K562 (cell line): ENCODE measurements around the gene TMEM100. TPM values are rescaled to one million over a fixed set of nuclear protein-coding genes. Genes with fewer than 3 reads are reported as not detected.

Source experiments
- CC2D1A ChIP-seq: fragments of 450-650 bp; IDR thresholded peaks from 2 replicates; pipeline ENCODE4 v1.6.1; 2017; ENCODE audit warnings: mild to moderate bottlenecking
- NCOA1 ChIP-seq: fragments of 450-650 bp; IDR thresholded peaks from 2 replicates; pipeline ENCODE4 v1.6.1; 2016; ENCODE audit warnings: low read depth
- NEUROD1 ChIP-seq: fragments of 150-350 bp; IDR thresholded peaks from 2 replicates; pipeline ENCODE4 v1.6.1; 2014; ENCODE audit warnings: borderline replicate concordance, low read length, low read depth; ENCODE audit not compliant: partially characterized antibody
- RCOR1 ChIP-seq, 2 experiments: IDR thresholded peaks; 2 replicates each; pipeline ENCODE4 v1.6.1; 2012; ENCODE audit warnings: low read depth in 2 of 2, low read length in 2 of 2, borderline replicate concordance in 1 of 2, improper control_type of control experiment in 1 of 2
- SETDB1 ChIP-seq: IDR thresholded peaks from one replicate; pipeline ENCODE4 v1.6.1; 2012; ENCODE audit warnings: low read length, control low read depth, inconsistent platforms
- TCF3 ChIP-seq: sonication (generic); formaldehyde crosslinking; IDR thresholded peaks from 2 replicates; pipeline ENCODE4 v1.4.0; 2020; ENCODE audit warnings: mild to moderate bottlenecking, missing genetic modification reagents
- XRCC3 ChIP-seq: fragments of 450-650 bp; IDR thresholded peaks from 2 replicates; pipeline ENCODE4 v1.6.1; 2017; ENCODE audit warnings: mild to moderate bottlenecking, moderate library complexity
- ZNF121 ChIP-seq: sonication (generic); formaldehyde crosslinking; conservative IDR thresholded peaks from 2 replicates; pipeline ENCODE4 v1.8.0; 2022; ENCODE audit warnings: missing genetic modification reagents
- polyA plus RNA-seq, 8 experiments: library from polyadenylated mRNA; depleted of rRNA in 4 of 8; stranded (reverse) in 5 of 8; unstranded in 3 of 8; fragments of >200 nt; fragmentation: Nextera tagmentation in 2 of 8; fragmentation: Illumina TruSeq in 1 of 8; extraction: Ambion mirVana in 2 of 8; extraction: Trizol in 1 of 8; gene quantifications; 2 replicates each; pipeline versions ENCODE4 v1.2.1 to v1.2.3, GENCODE V29; 2011 to 2014; ENCODE audit warnings: inconsistent platforms in 1 of 8, missing spikeins in 1 of 8
- total RNA-seq, 7 experiments: library from RNA; depleted of rRNA in 6 of 7; stranded (reverse); fragments of >200 nt in 6 of 7; fragmentation: Illumina TruSeq in 2 of 7; extraction: Trizol in 2 of 7; gene quantifications; 2 replicates each; pipeline versions ENCODE4 v1.2.1 to v1.2.3, GENCODE V29; 2011 to 2021; ENCODE audit warnings: low replicate concordance in 1 of 7
- TF ChIP-seq, protein P1 (sequence below), 2 experiments: fragments of 450-650 bp; IDR thresholded peaks; 2 replicates each; pipeline ENCODE4 v1.6.1; 2016
- TF ChIP-seq, protein P2 (sequence below), 2 experiments: fragments of 450-650 bp; conservative IDR thresholded peaks; 2 replicates each; pipeline ENCODE4 v1.6.1; 2017; ENCODE audit warnings: mild to moderate bottlenecking in 2 of 2, moderate library complexity in 2 of 2
- TF ChIP-seq, protein P3 (sequence below): fragments of 450-650 bp; IDR thresholded peaks from 2 replicates; pipeline ENCODE4 v1.6.1; 2017; ENCODE audit warnings: mild to moderate bottlenecking, moderate library complexity
- TF ChIP-seq, protein P4 (sequence below): fragments of 450-650 bp; IDR thresholded peaks from 2 replicates; pipeline ENCODE4 v1.6.1; 2017; ENCODE audit warnings: antibody characterized with exemption
- TF ChIP-seq, protein P5 (sequence below): fragments of 250-450 bp; sonication (Bioruptor Pico); IDR thresholded peaks from 2 replicates; pipeline ENCODE4 v1.8.0; 2021; ENCODE audit warnings: mild to moderate bottlenecking, moderate library complexity
- TF ChIP-seq, protein P6 (sequence below): fragments of 250-450 bp; sonication (Bioruptor Pico); IDR thresholded peaks from 2 replicates; pipeline ENCODE4 v1.9.0; 2021; ENCODE audit warnings: mild to moderate bottlenecking
- TF ChIP-seq, protein P7 (sequence below): fragments of 450-650 bp; IDR thresholded peaks from 2 replicates; pipeline ENCODE4 v1.6.1; 2018; ENCODE audit not compliant: partially characterized antibody

The TMEM100 gene
- total and polyA plus RNA-seq, 9 of the 15 experiments (the other 6 are each of a cell fraction or from before 2014, with no cell fraction given) = 0.12 to 0.50 (median 0.19) TPM

DNA sequence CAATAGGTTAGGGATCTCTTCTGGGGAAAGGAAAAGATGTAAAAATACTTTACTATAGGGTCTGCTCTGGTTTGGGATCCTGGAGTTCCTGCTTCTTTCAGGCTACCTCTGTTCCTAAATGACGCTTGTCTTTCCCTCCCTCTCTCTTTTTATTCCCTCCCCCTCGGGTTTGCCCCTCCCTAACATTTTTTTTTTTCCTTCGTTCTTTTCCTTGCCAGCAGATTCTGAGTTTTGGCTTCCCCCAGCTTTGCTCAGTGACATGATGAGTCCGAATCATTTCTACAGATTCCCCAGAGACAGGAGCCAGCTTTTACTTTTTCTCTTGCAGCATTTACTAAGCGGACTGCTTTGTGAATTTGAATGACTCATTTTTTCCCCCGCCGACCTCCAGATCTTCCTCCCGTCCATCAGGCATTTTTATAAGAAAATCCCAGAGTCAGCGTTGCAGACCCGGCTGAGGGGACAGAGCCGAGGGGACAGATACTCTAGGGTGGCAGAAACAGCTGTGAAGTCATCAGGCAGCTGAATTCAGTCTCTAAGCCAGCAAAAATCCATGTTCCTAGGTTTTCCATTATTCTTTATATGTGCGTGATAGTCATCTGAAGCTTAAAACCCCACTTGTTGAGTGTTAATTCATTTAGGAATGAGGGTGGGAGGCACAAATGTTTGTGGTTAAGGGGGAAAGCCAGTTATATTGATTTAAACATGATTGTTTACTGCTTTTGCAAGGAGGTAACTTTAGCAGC lies at the start of gene TMEM100 (continued):
- TF ChIP-seq, protein P1, sequence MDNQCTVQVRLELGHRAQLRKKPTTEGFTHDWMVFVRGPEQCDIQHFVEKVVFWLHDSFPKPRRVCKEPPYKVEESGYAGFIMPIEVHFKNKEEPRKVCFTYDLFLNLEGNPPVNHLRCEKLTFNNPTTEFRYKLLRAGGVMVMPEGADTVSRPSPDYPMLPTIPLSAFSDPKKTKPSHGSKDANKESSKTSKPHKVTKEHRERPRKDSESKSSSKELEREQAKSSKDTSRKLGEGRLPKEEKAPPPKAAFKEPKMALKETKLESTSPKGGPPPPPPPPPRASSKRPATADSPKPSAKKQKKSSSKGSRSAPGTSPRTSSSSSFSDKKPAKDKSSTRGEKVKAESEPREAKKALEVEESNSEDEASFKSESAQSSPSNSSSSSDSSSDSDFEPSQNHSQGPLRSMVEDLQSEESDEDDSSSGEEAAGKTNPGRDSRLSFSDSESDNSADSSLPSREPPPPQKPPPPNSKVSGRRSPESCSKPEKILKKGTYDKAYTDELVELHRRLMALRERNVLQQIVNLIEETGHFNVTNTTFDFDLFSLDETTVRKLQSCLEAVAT (IDR thresholded peaks at IDR 0.05) = 0 out of 4 replicates have a peak, but pooled peaks of 1 of the 2 experiments have one; percentile 56
- TF ChIP-seq NCOA1 (no peak), CC2D1A (no peak), RCOR1 (IDR thresholded peaks at IDR 0.05; ENCODE audit: borderline replicate concordance in 1 of 2, low read depth in 2 of 2, low read length in 2 of 2) (no peak), XRCC3 (no peak), ZNF121 (no peak), TCF3 (no peak), SETDB1 (no peak), NEUROD1 (no peak)
- TF ChIP-seq, protein P2, sequence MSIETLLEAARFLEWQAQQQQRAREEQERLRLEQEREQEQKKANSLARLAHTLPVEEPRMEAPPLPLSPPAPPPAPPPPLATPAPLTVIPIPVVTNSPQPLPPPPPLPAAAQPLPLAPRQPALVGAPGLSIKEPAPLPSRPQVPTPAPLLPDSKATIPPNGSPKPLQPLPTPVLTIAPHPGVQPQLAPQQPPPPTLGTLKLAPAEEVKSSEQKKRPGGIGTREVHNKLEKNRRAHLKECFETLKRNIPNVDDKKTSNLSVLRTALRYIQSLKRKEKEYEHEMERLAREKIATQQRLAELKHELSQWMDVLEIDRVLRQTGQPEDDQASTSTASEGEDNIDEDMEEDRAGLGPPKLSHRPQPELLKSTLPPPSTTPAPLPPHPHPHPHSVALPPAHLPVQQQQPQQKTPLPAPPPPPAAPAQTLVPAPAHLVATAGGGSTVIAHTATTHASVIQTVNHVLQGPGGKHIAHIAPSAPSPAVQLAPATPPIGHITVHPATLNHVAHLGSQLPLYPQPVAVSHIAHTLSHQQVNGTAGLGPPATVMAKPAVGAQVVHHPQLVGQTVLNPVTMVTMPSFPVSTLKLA (conservative IDR thresholded peaks at IDR 0.05) = no peak
- TF ChIP-seq, protein P3, sequence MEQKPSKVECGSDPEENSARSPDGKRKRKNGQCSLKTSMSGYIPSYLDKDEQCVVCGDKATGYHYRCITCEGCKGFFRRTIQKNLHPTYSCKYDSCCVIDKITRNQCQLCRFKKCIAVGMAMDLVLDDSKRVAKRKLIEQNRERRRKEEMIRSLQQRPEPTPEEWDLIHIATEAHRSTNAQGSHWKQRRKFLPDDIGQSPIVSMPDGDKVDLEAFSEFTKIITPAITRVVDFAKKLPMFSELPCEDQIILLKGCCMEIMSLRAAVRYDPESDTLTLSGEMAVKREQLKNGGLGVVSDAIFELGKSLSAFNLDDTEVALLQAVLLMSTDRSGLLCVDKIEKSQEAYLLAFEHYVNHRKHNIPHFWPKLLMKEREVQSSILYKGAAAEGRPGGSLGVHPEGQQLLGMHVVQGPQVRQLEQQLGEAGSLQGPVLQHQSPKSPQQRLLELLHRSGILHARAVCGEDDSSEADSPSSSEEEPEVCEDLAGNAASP = no peak
- TF ChIP-seq, protein P4, sequence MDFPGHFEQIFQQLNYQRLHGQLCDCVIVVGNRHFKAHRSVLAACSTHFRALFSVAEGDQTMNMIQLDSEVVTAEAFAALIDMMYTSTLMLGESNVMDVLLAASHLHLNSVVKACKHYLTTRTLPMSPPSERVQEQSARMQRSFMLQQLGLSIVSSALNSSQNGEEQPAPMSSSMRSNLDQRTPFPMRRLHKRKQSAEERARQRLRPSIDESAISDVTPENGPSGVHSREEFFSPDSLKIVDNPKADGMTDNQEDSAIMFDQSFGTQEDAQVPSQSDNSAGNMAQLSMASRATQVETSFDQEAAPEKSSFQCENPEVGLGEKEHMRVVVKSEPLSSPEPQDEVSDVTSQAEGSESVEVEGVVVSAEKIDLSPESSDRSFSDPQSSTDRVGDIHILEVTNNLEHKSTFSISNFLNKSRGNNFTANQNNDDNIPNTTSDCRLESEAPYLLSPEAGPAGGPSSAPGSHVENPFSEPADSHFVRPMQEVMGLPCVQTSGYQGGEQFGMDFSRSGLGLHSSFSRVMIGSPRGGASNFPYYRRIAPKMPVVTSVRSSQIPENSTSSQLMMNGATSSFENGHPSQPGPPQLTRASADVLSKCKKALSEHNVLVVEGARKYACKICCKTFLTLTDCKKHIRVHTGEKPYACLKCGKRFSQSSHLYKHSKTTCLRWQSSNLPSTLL = no peak
- TF ChIP-seq, protein P5, sequence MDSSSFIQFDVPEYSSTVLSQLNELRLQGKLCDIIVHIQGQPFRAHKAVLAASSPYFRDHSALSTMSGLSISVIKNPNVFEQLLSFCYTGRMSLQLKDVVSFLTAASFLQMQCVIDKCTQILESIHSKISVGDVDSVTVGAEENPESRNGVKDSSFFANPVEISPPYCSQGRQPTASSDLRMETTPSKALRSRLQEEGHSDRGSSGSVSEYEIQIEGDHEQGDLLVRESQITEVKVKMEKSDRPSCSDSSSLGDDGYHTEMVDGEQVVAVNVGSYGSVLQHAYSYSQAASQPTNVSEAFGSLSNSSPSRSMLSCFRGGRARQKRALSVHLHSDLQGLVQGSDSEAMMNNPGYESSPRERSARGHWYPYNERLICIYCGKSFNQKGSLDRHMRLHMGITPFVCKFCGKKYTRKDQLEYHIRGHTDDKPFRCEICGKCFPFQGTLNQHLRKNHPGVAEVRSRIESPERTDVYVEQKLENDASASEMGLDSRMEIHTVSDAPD (CRISPR knock-in tag) = no peak
- TF ChIP-seq, protein P6, sequence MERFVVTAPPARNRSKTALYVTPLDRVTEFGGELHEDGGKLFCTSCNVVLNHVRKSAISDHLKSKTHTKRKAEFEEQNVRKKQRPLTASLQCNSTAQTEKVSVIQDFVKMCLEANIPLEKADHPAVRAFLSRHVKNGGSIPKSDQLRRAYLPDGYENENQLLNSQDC (CRISPR knock-in tag) = no peak
- TF ChIP-seq, protein P7, sequence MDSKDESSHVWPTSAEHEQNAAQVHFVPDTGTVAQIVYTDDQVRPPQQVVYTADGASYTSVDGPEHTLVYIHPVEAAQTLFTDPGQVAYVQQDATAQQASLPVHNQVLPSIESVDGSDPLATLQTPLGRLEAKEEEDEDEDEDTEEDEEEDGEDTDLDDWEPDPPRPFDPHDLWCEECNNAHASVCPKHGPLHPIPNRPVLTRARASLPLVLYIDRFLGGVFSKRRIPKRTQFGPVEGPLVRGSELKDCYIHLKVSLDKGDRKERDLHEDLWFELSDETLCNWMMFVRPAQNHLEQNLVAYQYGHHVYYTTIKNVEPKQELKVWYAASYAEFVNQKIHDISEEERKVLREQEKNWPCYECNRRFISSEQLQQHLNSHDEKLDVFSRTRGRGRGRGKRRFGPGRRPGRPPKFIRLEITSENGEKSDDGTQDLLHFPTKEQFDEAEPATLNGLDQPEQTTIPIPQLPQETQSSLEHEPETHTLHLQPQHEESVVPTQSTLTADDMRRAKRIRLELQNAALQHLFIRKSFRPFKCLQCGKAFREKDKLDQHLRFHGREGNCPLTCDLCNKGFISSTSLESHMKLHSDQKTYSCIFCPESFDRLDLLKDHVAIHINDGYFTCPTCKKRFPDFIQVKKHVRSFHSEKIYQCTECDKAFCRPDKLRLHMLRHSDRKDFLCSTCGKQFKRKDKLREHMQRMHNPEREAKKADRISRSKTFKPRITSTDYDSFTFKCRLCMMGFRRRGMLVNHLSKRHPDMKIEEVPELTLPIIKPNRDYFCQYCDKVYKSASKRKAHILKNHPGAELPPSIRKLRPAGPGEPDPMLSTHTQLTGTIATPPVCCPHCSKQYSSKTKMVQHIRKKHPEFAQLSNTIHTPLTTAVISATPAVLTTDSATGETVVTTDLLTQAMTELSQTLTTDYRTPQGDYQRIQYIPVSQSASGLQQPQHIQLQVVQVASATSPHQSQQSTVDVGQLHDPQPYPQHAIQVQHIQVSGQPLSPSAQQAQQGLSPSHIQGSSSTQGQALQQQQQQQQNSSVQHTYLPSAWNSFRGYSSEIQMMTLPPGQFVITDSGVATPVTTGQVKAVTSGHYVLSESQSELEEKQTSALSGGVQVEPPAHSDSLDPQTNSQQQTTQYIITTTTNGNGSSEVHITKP = peak; percentile 64
